WTC11 (cell line): ENCODE measurements around the gene CNMD. TPM values are rescaled to one million over a fixed set of nuclear protein-coding genes. Genes with fewer than 3 reads are reported as not detected.

ENCODE experiments used
- ATAC-seq: fragments of 200-7000 bp; cut with Tn5 transposase; 2 replicates; pipeline ENCODE4 v1.10.0; 2021; ENCODE audit warnings: mild to moderate bottlenecking, moderate library complexity
- CTCF ChIA-PET: fragments of 300-600 bp; sonication (Branson Sonifier 250); formaldehyde crosslinking; loops from one replicate; lab custom pipeline; 2021; ENCODE audit warnings: antibody characterized with exemption; lab: Charles Lee
- POLR2A ChIA-PET: fragments of 350-600 bp; sonication (Branson Sonifier 250); formaldehyde crosslinking; loops from one replicate; lab custom pipeline; 2021; ENCODE audit warnings: antibody characterized with exemption; lab: Charles Lee
- DNase-seq: peaks from one replicate; pipeline ENCODE4 v3.0.0; 2021; ENCODE audit warnings: low spot score
- H3K27ac Mint-ChIP-seq: 2 replicates; pipeline ENCODE4 v1.8.0; 2021; ENCODE audit warnings: mixed read lengths
- H3K27me3 Mint-ChIP-seq: 2 replicates; pipeline ENCODE4 v1.8.0; 2021; ENCODE audit warnings: low read depth, mild to moderate bottlenecking, moderate library complexity, mixed read lengths
- H3K36me3 Mint-ChIP-seq: 2 replicates; pipeline ENCODE4 v1.8.0; 2021; ENCODE audit warnings: mixed read lengths
- H3K4me1 Mint-ChIP-seq: 2 replicates; pipeline ENCODE4 v1.8.0; 2022; ENCODE audit warnings: mixed read lengths
- H3K4me3 Mint-ChIP-seq: 2 replicates; pipeline ENCODE4 v1.8.0; 2021; ENCODE audit warnings: mild to moderate bottlenecking, moderate library complexity, mixed read lengths
- H3K9me3 Mint-ChIP-seq: 2 replicates; pipeline ENCODE4 v1.8.0; 2021; ENCODE audit warnings: mixed read lengths
- EMX1 ChIP-seq: fragments of 250-450 bp; sonication (Bioruptor Pico); IDR thresholded peaks from 2 replicates; pipeline ENCODE4 v1.8.0; 2021; ENCODE audit warnings: mild to moderate bottlenecking
- FOXK1 ChIP-seq: sonication (generic); formaldehyde crosslinking; IDR thresholded peaks from 2 replicates; pipeline ENCODE4 v1.8.0; 2022; ENCODE audit warnings: mild to moderate bottlenecking, moderate library complexity, missing genetic modification reagents
- FOXP4 ChIP-seq: sonication (generic); formaldehyde crosslinking; IDR thresholded peaks from 2 replicates; pipeline ENCODE4 v1.8.0; 2022; ENCODE audit warnings: mild to moderate bottlenecking, missing genetic modification reagents
- JAZF1 ChIP-seq: fragments of 250-450 bp; sonication (Bioruptor Pico); IDR thresholded peaks from 2 replicates; pipeline ENCODE4 v1.9.0; 2021; ENCODE audit warnings: moderate library complexity, mild to moderate bottlenecking, inconsistent platforms
- PRDM15 ChIP-seq: sonication (generic); formaldehyde crosslinking; IDR thresholded peaks from 2 replicates; pipeline ENCODE4 v1.8.0; 2022; ENCODE audit warnings: missing genetic modification reagents
- ZNF281 ChIP-seq: sonication (generic); formaldehyde crosslinking; IDR thresholded peaks from 2 replicates; pipeline ENCODE4 v1.8.0; 2023; ENCODE audit warnings: mild to moderate bottlenecking, missing genetic modification reagents
- ZNF317 ChIP-seq: sonication (generic); formaldehyde crosslinking; IDR thresholded peaks from 2 replicates; pipeline ENCODE4 v1.8.1; 2023; ENCODE audit warnings: low read depth, mild to moderate bottlenecking, moderate library complexity, missing genetic modification reagents, borderline replicate concordance
- total RNA-seq: library from RNA; stranded (reverse); gene quantifications from 3 replicates; pipeline ENCODE4 v1.2.3, GENCODE V29; 2021
- TF ChIP-seq, protein P1 (sequence below): sonication (generic); formaldehyde crosslinking; conservative IDR thresholded peaks from 2 replicates; pipeline ENCODE4 v1.8.1; 2023; ENCODE audit warnings: mild to moderate bottlenecking, low read depth, missing genetic modification reagents, moderate library complexity

CNMD gene
- total RNA-seq, 1 experiment from 2014 or later: 95.1 TPM

DNA sequence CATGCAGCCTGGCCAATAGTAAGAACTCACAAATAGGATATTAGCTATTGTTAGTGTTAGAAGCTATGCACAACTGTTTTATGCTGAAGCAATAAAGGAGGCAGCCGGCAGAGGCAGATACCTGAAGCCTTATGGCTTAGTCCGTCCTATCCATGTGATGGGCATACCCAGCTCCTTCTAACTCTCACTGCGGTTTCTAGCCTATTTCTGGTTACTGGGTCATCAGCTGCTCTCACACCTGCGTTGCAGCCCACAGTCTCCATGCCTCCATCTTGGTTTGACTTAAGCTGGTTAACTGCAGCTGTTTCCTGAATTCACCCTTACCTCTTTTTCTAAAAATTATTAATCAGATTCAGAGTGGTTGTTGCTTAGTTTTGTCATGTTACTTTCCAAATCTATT, 40.5 kb upstream of the CNMD start (continued):
- no peak for TF ChIP-seq PRDM15 (CRISPR knock-in tag)
- no peak for TF ChIP-seq JAZF1 (CRISPR knock-in tag)
- TF ChIP-seq, protein P1, sequence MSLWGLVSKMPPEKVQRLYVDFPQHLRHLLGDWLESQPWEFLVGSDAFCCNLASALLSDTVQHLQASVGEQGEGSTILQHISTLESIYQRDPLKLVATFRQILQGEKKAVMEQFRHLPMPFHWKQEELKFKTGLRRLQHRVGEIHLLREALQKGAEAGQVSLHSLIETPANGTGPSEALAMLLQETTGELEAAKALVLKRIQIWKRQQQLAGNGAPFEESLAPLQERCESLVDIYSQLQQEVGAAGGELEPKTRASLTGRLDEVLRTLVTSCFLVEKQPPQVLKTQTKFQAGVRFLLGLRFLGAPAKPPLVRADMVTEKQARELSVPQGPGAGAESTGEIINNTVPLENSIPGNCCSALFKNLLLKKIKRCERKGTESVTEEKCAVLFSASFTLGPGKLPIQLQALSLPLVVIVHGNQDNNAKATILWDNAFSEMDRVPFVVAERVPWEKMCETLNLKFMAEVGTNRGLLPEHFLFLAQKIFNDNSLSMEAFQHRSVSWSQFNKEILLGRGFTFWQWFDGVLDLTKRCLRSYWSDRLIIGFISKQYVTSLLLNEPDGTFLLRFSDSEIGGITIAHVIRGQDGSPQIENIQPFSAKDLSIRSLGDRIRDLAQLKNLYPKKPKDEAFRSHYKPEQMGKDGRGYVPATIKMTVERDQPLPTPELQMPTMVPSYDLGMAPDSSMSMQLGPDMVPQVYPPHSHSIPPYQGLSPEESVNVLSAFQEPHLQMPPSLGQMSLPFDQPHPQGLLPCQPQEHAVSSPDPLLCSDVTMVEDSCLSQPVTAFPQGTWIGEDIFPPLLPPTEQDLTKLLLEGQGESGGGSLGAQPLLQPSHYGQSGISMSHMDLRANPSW (CRISPR knock-in tag): no peak

- no peak for DNase-seq
- CTCF ChIA-PET: interaction anchor here (1.0 to 1.5 kb wide), 3 partner anchors 67 to 373 kb away, joined by 3 to 4 read pairs (median 4); no protein-coding TSS in a partner anchor
Observed at GRCh38 chr13:52779103-52779502, 39.5 kb upstream of the CNMD start.

More at GRCh38 chr13:52779103-52779502, 39.5 kb upstream of the CNMD start:
- no peaks in the 10 kb centered on the region for H3K36me3 Mint-ChIP-seq
- no peaks in the 10 kb centered on the region for H3K9me3 Mint-ChIP-seq
- peak; percentile 63 for ATAC-seq
- no peak overlapping the region for H3K27ac Mint-ChIP-seq
- POLR2A ChIA-PET: interaction anchor here (1.0 kb wide), 1 partner anchor 19 kb away, joined by 4 read pairs; no protein-coding TSS in a partner anchor
- H3K4me1 Mint-ChIP-seq: peaks cover 6% of the 10 kb centered on the region; the same call in 1 of the 2 replicates
- no peak overlapping the region for H3K4me3 Mint-ChIP-seq
- TF ChIP-seq ZNF317 (CRISPR knock-in tag) (no peak), ZNF281 (CRISPR knock-in tag) (no peak), FOXP4 (CRISPR knock-in tag) (no peak), EMX1 (no peak), FOXK1 (CRISPR knock-in tag) (no peak)
- TF ChIP-seq, protein P1 (CRISPR knock-in tag): no peak
- TF ChIP-seq, all 79 proteins: peak for 0
- H3K27me3 Mint-ChIP-seq: no peaks in the 10 kb centered on the region
